Dendritic cell treated with granulocyte-macrophage colony-stimulating factor and Interleukin-4, amounts not matched to agents 40 ng/mL and 50 ng/mL, for 4 days (primary cell): ENCODE data around the gene RNASE4.
"Not testable (repeated sequence)": the region's sequence is repeated elsewhere in the genome, so short reads cannot be mapped to it uniquely, and the experiment has no call there.

Experiments
- H3K27ac Mint-ChIP-seq: one replicate; pipeline ENCODE4 v1.8.0; 2022; ENCODE audit warnings: mild to moderate bottlenecking, mixed read lengths
- H3K27me3 Mint-ChIP-seq: one replicate; pipeline ENCODE4 v1.8.0; 2022; ENCODE audit warnings: mild to moderate bottlenecking, mixed read lengths
- H3K36me3 Mint-ChIP-seq: one replicate; pipeline ENCODE4 v1.8.0; 2022; ENCODE audit warnings: low read depth, mixed read lengths
- H3K4me1 Mint-ChIP-seq: one replicate; pipeline ENCODE4 v1.8.0; 2022; ENCODE audit warnings: low read depth, mixed read lengths
- H3K4me3 Mint-ChIP-seq: one replicate; pipeline ENCODE4 v1.8.0; 2022; ENCODE audit warnings: mild to moderate bottlenecking, moderate library complexity, mixed read lengths
- H3K9me3 Mint-ChIP-seq: one replicate; pipeline ENCODE4 v1.8.0; 2022; ENCODE audit warnings: mixed read lengths
- intact Hi-C: fragments of 100-400 bp; cut with micrococcal nuclease; formaldehyde crosslinking; loops from one replicate; pipeline ENCODE4 v1.15.0; 2022

The RNASE4 gene

GRCh38 chr14:20683891-20684661 is at the start of gene RNASE4:
Gene RNASE4 (plus strand): TSS chr14:20684560. CDS start chr14:20699372, 14,812 bp downstream.
- H3K4me3 Mint-ChIP-seq: no peak within 1 kb of the TSS
- intact Hi-C loops: loop anchor here (2.0 to 5.0 kb wide), 3 partner anchors 71 to 357 kb away; partner anchors contain the start of gene PARP2
- no peak within 1 kb of the TSS for H3K27ac Mint-ChIP-seq
- peaks cover 32% of the 10 kb centered on the region for H3K4me1 Mint-ChIP-seq
- no peaks in the 10 kb centered on the region for H3K9me3 Mint-ChIP-seq
- no peaks in the 10 kb centered on the region for H3K27me3 Mint-ChIP-seq
- no peaks in the 10 kb centered on the region for H3K36me3 Mint-ChIP-seq

GRCh38 chr14:20641591-20641990 is 42.8 kb upstream of the RNASE4 start, which contains the start of gene OR6S1:
Gene OR6S1 (minus strand): TSS chr14:20641691. CDS start chr14:20641691, 0 bp downstream.
- H3K27me3 Mint-ChIP-seq: peaks cover 50% of the 10 kb centered on the region

GRCh38 chr14:20642182-20642581 is 42.2 kb upstream of the RNASE4 start:
- Mint-ChIP-seq H3K27me3 (peaks cover 50% of the 10 kb centered on the region), H3K4me3 (no peak overlapping the region), H3K4me1 (no peaks in the 10 kb centered on the region), H3K27ac (no peak overlapping the region), H3K36me3 (no peaks in the 10 kb centered on the region), H3K9me3 (no peaks in the 10 kb centered on the region)
- intact Hi-C loops: no loop called here

More at GRCh38 chr14:20641591-20641990, 42.8 kb upstream of the RNASE4 start, which contains the start of gene OR6S1:
- Mint-ChIP-seq H3K4me3 (no peak within 1 kb of the TSS), H3K36me3 (no peaks in the 10 kb centered on the region), H3K27ac (no peak within 1 kb of the TSS), H3K9me3 (no peaks in the 10 kb centered on the region), H3K4me1 (no peaks in the 10 kb centered on the region)
- intact Hi-C loops: no loop called here

- H3K4me1 Mint-ChIP-seq, H3K9me3 Mint-ChIP-seq, H3K4me3 Mint-ChIP-seq, H3K36me3 Mint-ChIP-seq, intact Hi-C loops, H3K27ac Mint-ChIP-seq: not testable (repeated sequence)
- peaks cover 46% of the 10 kb centered on the region for H3K27me3 Mint-ChIP-seq
Measured at GRCh38 chr14:20642755-20643154, 41.6 kb upstream of the RNASE4 start.

GRCh38 chr14:20644520-20644919 is 39.8 kb upstream of the RNASE4 start:
- intact Hi-C loops: no loop called here
- Mint-ChIP-seq H3K9me3 (no peaks in the 10 kb centered on the region), H3K36me3 (no peaks in the 10 kb centered on the region), H3K4me1 (no peaks in the 10 kb centered on the region), H3K27ac (no peak overlapping the region), H3K27me3 (peaks cover 48% of the 10 kb centered on the region), H3K4me3 (no peak overlapping the region)

- intact Hi-C loops: no loop called here
- Mint-ChIP-seq H3K9me3 (no peaks in the 10 kb centered on the region), H3K36me3 (no peaks in the 10 kb centered on the region), H3K4me3 (no peak overlapping the region), H3K27ac (no peak overlapping the region), H3K4me1 (no peaks in the 10 kb centered on the region), H3K27me3 (peaks cover 54% of the 10 kb centered on the region)
Measured at GRCh38 chr14:20645481-20645880, 38.9 kb upstream of the RNASE4 start.

GRCh38 chr14:20652996-20653975 is 31.1 kb upstream of the RNASE4 start:
- no peak overlapping the region for H3K4me3 Mint-ChIP-seq
- peaks cover 81% of the 10 kb centered on the region for H3K27me3 Mint-ChIP-seq
- H3K36me3 Mint-ChIP-seq: no peaks in the 10 kb centered on the region
- no peak overlapping the region for H3K27ac Mint-ChIP-seq
- no peaks in the 10 kb centered on the region for H3K9me3 Mint-ChIP-seq
- peaks cover 16% of the 10 kb centered on the region for H3K4me1 Mint-ChIP-seq
- intact Hi-C loops: no loop called here

- H3K9me3 Mint-ChIP-seq: no peaks in the 10 kb centered on the region
- H3K4me1 Mint-ChIP-seq: peaks cover 18% of the 10 kb centered on the region
- H3K27ac Mint-ChIP-seq: no peak overlapping the region
- no peak overlapping the region for H3K4me3 Mint-ChIP-seq
- no peaks in the 10 kb centered on the region for H3K36me3 Mint-ChIP-seq
- intact Hi-C loops: no loop called here
- peaks cover 83% of the 10 kb centered on the region for H3K27me3 Mint-ChIP-seq
Measured at GRCh38 chr14:20655851-20656250, 28.5 kb upstream of the RNASE4 start.

GRCh38 chr14:20656274-20656673 is 28.1 kb upstream of the RNASE4 start:
- no peaks in the 10 kb centered on the region for H3K9me3 Mint-ChIP-seq
- intact Hi-C loops: no loop called here
- H3K4me1 Mint-ChIP-seq: peaks cover 18% of the 10 kb centered on the region
- no peaks in the 10 kb centered on the region for H3K36me3 Mint-ChIP-seq
- H3K4me3 Mint-ChIP-seq: no peak overlapping the region
- H3K27ac Mint-ChIP-seq: no peak overlapping the region
- H3K27me3 Mint-ChIP-seq: peaks cover 80% of the 10 kb centered on the region

GRCh38 chr14:20657216-20658211 is 26.8 kb upstream of the RNASE4 start:
- H3K4me3 Mint-ChIP-seq: no peak overlapping the region
- H3K4me1 Mint-ChIP-seq: peaks cover 30% of the 10 kb centered on the region
- H3K36me3 Mint-ChIP-seq: no peaks in the 10 kb centered on the region
- no peak overlapping the region for H3K27ac Mint-ChIP-seq
- H3K27me3 Mint-ChIP-seq: peaks cover 78% of the 10 kb centered on the region
- H3K9me3 Mint-ChIP-seq: no peaks in the 10 kb centered on the region
- intact Hi-C loops: no loop called here

- H3K4me3 Mint-ChIP-seq: no peak overlapping the region
- H3K27me3 Mint-ChIP-seq: peaks cover 77% of the 10 kb centered on the region
- no peak overlapping the region for H3K27ac Mint-ChIP-seq
- H3K36me3 Mint-ChIP-seq: no peaks in the 10 kb centered on the region
- no peaks in the 10 kb centered on the region for H3K9me3 Mint-ChIP-seq
- H3K4me1 Mint-ChIP-seq: peaks cover 37% of the 10 kb centered on the region
- intact Hi-C loops: no loop called here
Measured at GRCh38 chr14:20658246-20658645, 26.1 kb upstream of the RNASE4 start.

- Mint-ChIP-seq H3K27me3 (peaks cover 69% of the 10 kb centered on the region), H3K9me3 (no peaks in the 10 kb centered on the region), H3K4me3 (no peak overlapping the region), H3K4me1 (peaks cover 45% of the 10 kb centered on the region), H3K36me3 (no peaks in the 10 kb centered on the region), H3K27ac (no peak overlapping the region)
- intact Hi-C loops: no loop called here
Measured at GRCh38 chr14:20659336-20659735, 25.0 kb upstream of the RNASE4 start.

- Mint-ChIP-seq H3K27me3 (peaks cover 66% of the 10 kb centered on the region), H3K27ac (no peak overlapping the region), H3K4me1 (peaks cover 46% of the 10 kb centered on the region), H3K36me3 (no peaks in the 10 kb centered on the region), H3K9me3 (no peaks in the 10 kb centered on the region), H3K4me3 (no peak overlapping the region)
- intact Hi-C loops: no loop called here
Measured at GRCh38 chr14:20659813-20660395, 24.5 kb upstream of the RNASE4 start.
